Prostate gland (tissue), 2 donors: ENCODE data around the gene IL13.

Experiments used
- POLR2A ChIP-seq: fragments of 450-650 bp; IDR thresholded peaks from one replicate; pipeline ENCODE4 v1.6.1; 2016; ENCODE audit warnings: antibody characterized with exemption, mild to moderate bottlenecking
- POLR2AphosphoS5 ChIP-seq: sonication (generic); formaldehyde crosslinking; IDR thresholded peaks from one replicate; pipeline ENCODE4 v1.6.1; 2017; ENCODE audit warnings: antibody characterized with exemption
- TF ChIP-seq, protein P1 (sequence below), 4 experiments: fragments of 200-600 bp in 2 of 4; fragments of 450-650 bp in 2 of 4; sonication (generic) in 2 of 4; IDR thresholded peaks; 1 replicate in 3 of 4; 2 replicates in 1 of 4; pipeline ENCODE4 v1.5.1; 2016 to 2019; ENCODE audit warnings: antibody characterized with exemption in 4 of 4, mild to moderate bottlenecking in 2 of 4, moderate library complexity in 2 of 4

DNA sequence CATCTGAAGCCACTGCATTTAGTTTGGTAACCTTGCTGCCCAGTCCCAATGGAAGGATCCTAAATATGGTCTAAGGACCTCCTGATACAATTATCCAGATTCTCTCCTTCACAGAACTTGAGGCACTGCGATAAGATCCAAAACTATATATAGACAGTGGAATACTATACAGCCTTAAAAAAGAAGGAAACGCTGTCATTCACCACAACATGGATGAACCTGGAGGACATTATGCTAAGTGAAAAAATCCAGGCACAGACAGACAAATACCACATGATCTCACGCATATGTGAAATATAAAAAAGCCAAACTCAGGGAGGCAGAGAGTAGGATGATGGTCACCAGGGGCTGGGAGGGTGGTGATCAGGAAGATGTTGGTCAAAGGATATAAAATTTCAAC, 13.0 kb downstream of the IL13 start:
- TF ChIP-seq, protein P1, sequence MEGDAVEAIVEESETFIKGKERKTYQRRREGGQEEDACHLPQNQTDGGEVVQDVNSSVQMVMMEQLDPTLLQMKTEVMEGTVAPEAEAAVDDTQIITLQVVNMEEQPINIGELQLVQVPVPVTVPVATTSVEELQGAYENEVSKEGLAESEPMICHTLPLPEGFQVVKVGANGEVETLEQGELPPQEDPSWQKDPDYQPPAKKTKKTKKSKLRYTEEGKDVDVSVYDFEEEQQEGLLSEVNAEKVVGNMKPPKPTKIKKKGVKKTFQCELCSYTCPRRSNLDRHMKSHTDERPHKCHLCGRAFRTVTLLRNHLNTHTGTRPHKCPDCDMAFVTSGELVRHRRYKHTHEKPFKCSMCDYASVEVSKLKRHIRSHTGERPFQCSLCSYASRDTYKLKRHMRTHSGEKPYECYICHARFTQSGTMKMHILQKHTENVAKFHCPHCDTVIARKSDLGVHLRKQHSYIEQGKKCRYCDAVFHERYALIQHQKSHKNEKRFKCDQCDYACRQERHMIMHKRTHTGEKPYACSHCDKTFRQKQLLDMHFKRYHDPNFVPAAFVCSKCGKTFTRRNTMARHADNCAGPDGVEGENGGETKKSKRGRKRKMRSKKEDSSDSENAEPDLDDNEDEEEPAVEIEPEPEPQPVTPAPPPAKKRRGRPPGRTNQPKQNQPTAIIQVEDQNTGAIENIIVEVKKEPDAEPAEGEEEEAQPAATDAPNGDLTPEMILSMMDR (IDR thresholded peaks at IDR 0.05) = no peak
- TF ChIP-seq POLR2AphosphoS5 (no peak), POLR2A (no peak)
